Neural progenitor cell (in vitro differentiated cells): ENCODE measurements around the gene TSPEAR. TPM values are rescaled to one million over a fixed set of nuclear protein-coding genes. Genes with fewer than 3 reads are reported as not detected.

Experiments used
- DNase-seq: peaks from one replicate; pipeline ENCODE4 v3.0.0-alpha.2; 2016; ENCODE audit warnings: low spot score
- H2AFZ ChIP-seq: fragments of 200-600 bp; sonication (generic); replicated peaks from 2 replicates; pipeline ENCODE4 v1.6.1; 2016; ENCODE audit warnings: antibody characterized with exemption
- H3F3A ChIP-seq: fragments of 200-600 bp; sonication (generic); 2 replicates; pipeline ENCODE4 v1.6.1; 2016; ENCODE audit warnings: antibody characterized with exemption, low read depth
- H3K27ac ChIP-seq: fragments of 200-600 bp; sonication (generic); 2 replicates; pipeline ENCODE4 v1.5.1; 2016; ENCODE audit warnings: mild to moderate bottlenecking
- H3K27me3 ChIP-seq: fragments of 200-600 bp; sonication (generic); 2 replicates; pipeline ENCODE4 v1.6.1; 2016; ENCODE audit warnings: mild to moderate bottlenecking, moderate library complexity
- H3K36me3 ChIP-seq: fragments of 200-600 bp; sonication (generic); 2 replicates; pipeline ENCODE4 v1.5.1; 2016
- H3K4me1 ChIP-seq: fragments of 200-600 bp; sonication (generic); 2 replicates; pipeline ENCODE4 v1.6.1; 2016; ENCODE audit warnings: mixed run types
- H3K4me2 ChIP-seq: fragments of 200-600 bp; sonication (generic); 2 replicates; pipeline ENCODE4 v1.6.1; 2016
- H3K4me3 ChIP-seq: fragments of 200-600 bp; sonication (generic); 2 replicates; pipeline ENCODE4 v1.5.1; 2016
- H3K79me2 ChIP-seq: fragments of 200-600 bp; sonication (generic); 2 replicates; pipeline ENCODE4 v1.6.1; 2016; ENCODE audit warnings: low read depth
- H3K9ac ChIP-seq: fragments of 200-600 bp; sonication (generic); 2 replicates; pipeline ENCODE4 v1.6.1; 2016
- H3K9me3 ChIP-seq: fragments of 200-600 bp; sonication (generic); 2 replicates; pipeline ENCODE4 v1.5.1; 2016; ENCODE audit warnings: low read depth
- H4K20me1 ChIP-seq: fragments of 200-600 bp; sonication (generic); 2 replicates; pipeline ENCODE4 v1.6.1; 2016; ENCODE audit warnings: low read depth
- H3K27ac Mint-ChIP-seq: 3 replicates; pipeline ENCODE4 v1.8.0; 2021; ENCODE audit warnings: mixed read lengths
- H3K27me3 Mint-ChIP-seq: 2 replicates; pipeline ENCODE4 v1.8.0; 2022; ENCODE audit warnings: low read depth, mild to moderate bottlenecking, inconsistent platforms, moderate library complexity, mixed read lengths; ENCODE audit not compliant: insufficient read depth
- H3K36me3 Mint-ChIP-seq: 3 replicates; pipeline ENCODE4 v1.8.0; 2021; ENCODE audit warnings: mixed read lengths
- H3K4me1 Mint-ChIP-seq: 3 replicates; pipeline ENCODE4 v1.8.0; 2021; ENCODE audit warnings: mixed read lengths
- H3K4me3 Mint-ChIP-seq: 3 replicates; pipeline ENCODE4 v1.8.0; 2021; ENCODE audit warnings: mild to moderate bottlenecking, moderate library complexity, mixed read lengths
- H3K9me3 Mint-ChIP-seq: 3 replicates; pipeline ENCODE4 v1.8.0; 2020; ENCODE audit warnings: mixed read lengths
- EZH2 ChIP-seq: fragments of 200-600 bp; sonication (generic); IDR thresholded peaks from 2 replicates; pipeline ENCODE4 v1.6.1; 2017; ENCODE audit warnings: antibody characterized with exemption, mild to moderate bottlenecking, moderate library complexity
- EZH2phosphoT487 ChIP-seq: fragments of 200-600 bp; sonication (generic); IDR thresholded peaks from 2 replicates; pipeline ENCODE4 v1.6.1; 2017; ENCODE audit warnings: antibody characterized with exemption
- total RNA-seq: library from RNA; depleted of rRNA; stranded (reverse); fragments of >200 nt; gene quantifications from 2 replicates; pipeline ENCODE4 v1.2.3, GENCODE V29; 2015; ENCODE audit warnings: low replicate concordance
- TF ChIP-seq, protein P1 (sequence below): fragments of 200-600 bp; sonication (generic); IDR thresholded peaks from 2 replicates; pipeline ENCODE4 v1.5.1; 2017; ENCODE audit warnings: antibody characterized with exemption, mild to moderate bottlenecking

Gene TSPEAR
- total RNA-seq, 1 donor from 2014 or later = not detected

DNA sequence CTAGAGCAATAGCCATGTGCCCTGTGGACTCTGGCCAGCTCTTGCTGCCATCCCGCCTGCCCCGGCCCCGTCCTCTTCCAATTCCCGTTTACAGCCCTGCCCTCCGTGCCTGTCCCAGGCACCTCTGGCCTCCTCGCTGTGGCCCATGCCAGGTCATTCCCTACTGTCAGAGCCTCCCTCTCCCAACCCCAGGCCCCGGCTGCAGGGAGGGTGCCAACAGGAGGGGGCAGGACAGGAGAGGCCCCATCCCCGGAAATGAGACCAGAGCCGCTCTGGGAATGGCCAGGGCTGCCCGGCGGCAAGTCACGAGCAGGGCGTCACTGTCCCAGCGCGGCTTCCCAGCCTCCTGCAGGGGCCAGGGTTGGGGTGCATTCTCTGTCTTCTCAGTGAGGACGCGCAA is 23.5 kb upstream of the TSPEAR start:
- H3K9me3 ChIP-seq = no peaks in the 10 kb centered on the region
- H3K27ac Mint-ChIP-seq = peak overlapping the region; percentile 25
- no peak overlapping the region for H3K27ac ChIP-seq
- no peaks in the 10 kb centered on the region for H3K4me1 ChIP-seq
- H3F3A ChIP-seq = no peaks in the 10 kb centered on the region
- H3K4me3 ChIP-seq = no peak overlapping the region
- H3K4me3 Mint-ChIP-seq = no peak overlapping the region
- H3K36me3 ChIP-seq = no peaks in the 10 kb centered on the region
- peaks cover 7% of the 10 kb centered on the region for H3K27me3 Mint-ChIP-seq
- peaks cover 10% of the 10 kb centered on the region for H3K9me3 Mint-ChIP-seq
- DNase-seq = no peak
- no peaks in the 10 kb centered on the region for H3K36me3 Mint-ChIP-seq
- no peak overlapping the region for H2AFZ ChIP-seq
- no peak overlapping the region for H3K4me2 ChIP-seq
- H3K79me2 ChIP-seq = no peaks in the 10 kb centered on the region
- no peaks in the 10 kb centered on the region for H3K27me3 ChIP-seq
- TF ChIP-seq, protein P1, sequence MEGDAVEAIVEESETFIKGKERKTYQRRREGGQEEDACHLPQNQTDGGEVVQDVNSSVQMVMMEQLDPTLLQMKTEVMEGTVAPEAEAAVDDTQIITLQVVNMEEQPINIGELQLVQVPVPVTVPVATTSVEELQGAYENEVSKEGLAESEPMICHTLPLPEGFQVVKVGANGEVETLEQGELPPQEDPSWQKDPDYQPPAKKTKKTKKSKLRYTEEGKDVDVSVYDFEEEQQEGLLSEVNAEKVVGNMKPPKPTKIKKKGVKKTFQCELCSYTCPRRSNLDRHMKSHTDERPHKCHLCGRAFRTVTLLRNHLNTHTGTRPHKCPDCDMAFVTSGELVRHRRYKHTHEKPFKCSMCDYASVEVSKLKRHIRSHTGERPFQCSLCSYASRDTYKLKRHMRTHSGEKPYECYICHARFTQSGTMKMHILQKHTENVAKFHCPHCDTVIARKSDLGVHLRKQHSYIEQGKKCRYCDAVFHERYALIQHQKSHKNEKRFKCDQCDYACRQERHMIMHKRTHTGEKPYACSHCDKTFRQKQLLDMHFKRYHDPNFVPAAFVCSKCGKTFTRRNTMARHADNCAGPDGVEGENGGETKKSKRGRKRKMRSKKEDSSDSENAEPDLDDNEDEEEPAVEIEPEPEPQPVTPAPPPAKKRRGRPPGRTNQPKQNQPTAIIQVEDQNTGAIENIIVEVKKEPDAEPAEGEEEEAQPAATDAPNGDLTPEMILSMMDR = no peak
- TF ChIP-seq EZH2phosphoT487 = no peak
- no peak for TF ChIP-seq EZH2
- no peak overlapping the region for H3K9ac ChIP-seq
- peaks cover 8% of the 10 kb centered on the region for H3K4me1 Mint-ChIP-seq
- no peaks in the 10 kb centered on the region for H4K20me1 ChIP-seq

DNA sequence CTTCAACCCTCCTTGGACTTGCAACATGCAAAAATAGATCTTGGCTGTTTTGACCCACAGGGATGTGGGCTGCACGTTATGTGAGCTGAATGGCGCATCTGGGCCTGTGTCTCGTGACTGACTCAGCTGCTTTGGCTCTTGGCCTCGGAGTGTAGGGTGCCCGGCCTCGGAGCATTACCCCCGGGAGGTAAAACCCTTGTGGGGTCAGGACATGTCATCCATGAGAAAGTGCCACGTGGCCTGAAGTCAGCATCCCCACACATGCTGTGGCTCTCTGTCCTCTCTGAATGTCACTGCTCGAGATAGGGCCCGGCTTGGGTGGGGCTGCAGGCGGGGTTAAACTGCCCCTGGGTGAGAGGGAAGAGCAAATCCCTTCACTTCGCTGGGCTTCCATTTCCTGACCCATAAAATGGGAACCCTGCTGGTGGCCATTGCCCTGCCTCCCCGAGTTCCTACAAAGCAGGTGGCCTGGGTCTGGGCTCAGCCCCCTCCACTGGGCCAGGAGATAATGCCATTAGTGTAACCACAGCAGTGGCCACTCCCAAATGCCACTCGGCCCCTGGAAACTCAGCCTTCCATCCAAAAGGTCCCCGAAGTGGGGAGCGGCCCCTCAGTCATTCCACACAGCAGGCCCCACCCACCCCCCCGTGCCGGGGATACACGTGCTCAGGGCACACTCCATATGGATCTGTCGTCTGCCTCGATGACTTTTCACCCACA is 22.8 kb upstream of the TSPEAR start:
- Histone ChIP-seq H4K20me1 (no peaks in the 10 kb centered on the region), H3F3A (no peaks in the 10 kb centered on the region), H3K9me3 (no peaks in the 10 kb centered on the region), H2AFZ (no peak overlapping the region), H3K27me3 (no peaks in the 10 kb centered on the region), H3K4me1 (no peaks in the 10 kb centered on the region), H3K4me3 (no peak overlapping the region), H3K79me2 (no peaks in the 10 kb centered on the region), H3K27ac (no peak overlapping the region), H3K36me3 (no peaks in the 10 kb centered on the region), H3K9ac (no peak overlapping the region), H3K4me2 (no peak overlapping the region)
- Mint-ChIP-seq H3K9me3 (peaks cover 11% of the 10 kb centered on the region), H3K27me3 (peaks cover 7% of the 10 kb centered on the region), H3K4me3 (no peak overlapping the region), H3K27ac (no peak overlapping the region), H3K36me3 (no peaks in the 10 kb centered on the region), H3K4me1 (peaks cover 8% of the 10 kb centered on the region)
- DNase-seq = no peak
- no peak for TF ChIP-seq EZH2
- no peak for TF ChIP-seq EZH2phosphoT487
- TF ChIP-seq, protein P1 = no peak

DNA sequence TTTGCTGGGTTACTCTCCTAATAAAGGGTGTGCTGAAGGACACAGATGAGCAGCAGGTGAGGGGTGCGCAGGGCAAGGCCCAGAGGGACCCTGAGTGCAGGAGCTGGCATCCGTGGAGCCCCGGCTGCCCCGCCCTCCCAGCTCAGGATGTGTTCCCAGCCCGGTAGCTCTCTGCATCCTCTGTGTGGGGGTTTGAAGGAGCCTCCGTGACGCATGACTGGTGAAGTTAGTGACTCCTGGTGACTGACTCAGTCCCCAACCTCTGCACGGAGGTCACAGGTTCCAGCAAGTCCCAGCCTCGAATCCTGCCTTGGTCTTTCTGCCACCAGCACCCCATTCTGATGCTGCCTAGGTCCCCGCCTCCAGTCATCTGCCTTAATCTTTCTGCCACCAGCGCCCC is 21.6 kb upstream of the TSPEAR start:
- no peak overlapping the region for H3K27ac Mint-ChIP-seq
- no peaks in the 10 kb centered on the region for H3K79me2 ChIP-seq
- H3K4me3 Mint-ChIP-seq = no peak overlapping the region
- H3K4me1 ChIP-seq = no peaks in the 10 kb centered on the region
- no peak overlapping the region for H3K4me2 ChIP-seq
- no peaks in the 10 kb centered on the region for H3K9me3 ChIP-seq
- no peak for DNase-seq
- no peak overlapping the region for H3K9ac ChIP-seq
- no peak overlapping the region for H3K27ac ChIP-seq
- no peaks in the 10 kb centered on the region for H3K27me3 ChIP-seq
- no peaks in the 10 kb centered on the region for H3F3A ChIP-seq
- peaks cover 8% of the 10 kb centered on the region for H3K27me3 Mint-ChIP-seq
- no peaks in the 10 kb centered on the region for H3K36me3 ChIP-seq
- H2AFZ ChIP-seq = no peak overlapping the region
- TF ChIP-seq, protein P1 = no peak
- no peak for TF ChIP-seq EZH2phosphoT487
- no peak for TF ChIP-seq EZH2
- H3K36me3 Mint-ChIP-seq = no peaks in the 10 kb centered on the region
- H3K4me3 ChIP-seq = no peak overlapping the region
- H3K9me3 Mint-ChIP-seq = peaks cover 11% of the 10 kb centered on the region
- H4K20me1 ChIP-seq = no peaks in the 10 kb centered on the region
- peaks cover 8% of the 10 kb centered on the region for H3K4me1 Mint-ChIP-seq
